Neural progenitor cell (in vitro differentiated cells): ENCODE data around the gene SUSD1. TPM values are rescaled to one million over a fixed set of nuclear protein-coding genes. Genes with fewer than 3 reads are reported as not detected.

Experiments
- DNase-seq: peaks from one replicate; pipeline ENCODE4 v3.0.0-alpha.2; 2016; ENCODE audit warnings: low spot score
- H2AFZ ChIP-seq: fragments of 200-600 bp; sonication (generic); replicated peaks from 2 replicates; pipeline ENCODE4 v1.6.1; 2016; ENCODE audit warnings: antibody characterized with exemption
- H3F3A ChIP-seq: fragments of 200-600 bp; sonication (generic); 2 replicates; pipeline ENCODE4 v1.6.1; 2016; ENCODE audit warnings: antibody characterized with exemption, low read depth
- H3K27ac ChIP-seq: fragments of 200-600 bp; sonication (generic); 2 replicates; pipeline ENCODE4 v1.5.1; 2016; ENCODE audit warnings: mild to moderate bottlenecking
- H3K27me3 ChIP-seq: fragments of 200-600 bp; sonication (generic); 2 replicates; pipeline ENCODE4 v1.6.1; 2016; ENCODE audit warnings: mild to moderate bottlenecking, moderate library complexity
- H3K36me3 ChIP-seq: fragments of 200-600 bp; sonication (generic); 2 replicates; pipeline ENCODE4 v1.5.1; 2016
- H3K4me1 ChIP-seq: fragments of 200-600 bp; sonication (generic); 2 replicates; pipeline ENCODE4 v1.6.1; 2016; ENCODE audit warnings: mixed run types
- H3K4me2 ChIP-seq: fragments of 200-600 bp; sonication (generic); 2 replicates; pipeline ENCODE4 v1.6.1; 2016
- H3K4me3 ChIP-seq: fragments of 200-600 bp; sonication (generic); 2 replicates; pipeline ENCODE4 v1.5.1; 2016
- H3K79me2 ChIP-seq: fragments of 200-600 bp; sonication (generic); 2 replicates; pipeline ENCODE4 v1.6.1; 2016; ENCODE audit warnings: low read depth
- H3K9ac ChIP-seq: fragments of 200-600 bp; sonication (generic); 2 replicates; pipeline ENCODE4 v1.6.1; 2016
- H3K9me3 ChIP-seq: fragments of 200-600 bp; sonication (generic); 2 replicates; pipeline ENCODE4 v1.5.1; 2016; ENCODE audit warnings: low read depth
- H4K20me1 ChIP-seq: fragments of 200-600 bp; sonication (generic); 2 replicates; pipeline ENCODE4 v1.6.1; 2016; ENCODE audit warnings: low read depth
- H3K27ac Mint-ChIP-seq: 3 replicates; pipeline ENCODE4 v1.8.0; 2021; ENCODE audit warnings: mixed read lengths
- H3K27me3 Mint-ChIP-seq: 2 replicates; pipeline ENCODE4 v1.8.0; 2022; ENCODE audit warnings: low read depth, mild to moderate bottlenecking, inconsistent platforms, moderate library complexity, mixed read lengths; ENCODE audit not compliant: insufficient read depth
- H3K36me3 Mint-ChIP-seq: 3 replicates; pipeline ENCODE4 v1.8.0; 2021; ENCODE audit warnings: mixed read lengths
- H3K4me1 Mint-ChIP-seq: 3 replicates; pipeline ENCODE4 v1.8.0; 2021; ENCODE audit warnings: mixed read lengths
- H3K4me3 Mint-ChIP-seq: 3 replicates; pipeline ENCODE4 v1.8.0; 2021; ENCODE audit warnings: mild to moderate bottlenecking, moderate library complexity, mixed read lengths
- H3K9me3 Mint-ChIP-seq: 3 replicates; pipeline ENCODE4 v1.8.0; 2020; ENCODE audit warnings: mixed read lengths
- CTCF ChIP-seq: fragments of 200-600 bp; sonication (generic); IDR thresholded peaks from 2 replicates; pipeline ENCODE4 v1.5.1; 2017; ENCODE audit warnings: antibody characterized with exemption, mild to moderate bottlenecking
- EZH2 ChIP-seq: fragments of 200-600 bp; sonication (generic); IDR thresholded peaks from 2 replicates; pipeline ENCODE4 v1.6.1; 2017; ENCODE audit warnings: antibody characterized with exemption, mild to moderate bottlenecking, moderate library complexity
- EZH2phosphoT487 ChIP-seq: fragments of 200-600 bp; sonication (generic); IDR thresholded peaks from 2 replicates; pipeline ENCODE4 v1.6.1; 2017; ENCODE audit warnings: antibody characterized with exemption
- total RNA-seq: library from RNA; depleted of rRNA; stranded (reverse); fragments of >200 nt; gene quantifications from 2 replicates; pipeline ENCODE4 v1.2.3, GENCODE V29; 2015; ENCODE audit warnings: low replicate concordance

The SUSD1 gene
- total RNA-seq, 1 donor from 2014 or later, result 12.0 TPM

- H3K27me3 ChIP-seq, result no peaks in the 10 kb centered on the region
- H3K4me3 Mint-ChIP-seq, result no peak overlapping the region
- H3K4me2 ChIP-seq, result peak overlapping the region; percentile 61
- no peak overlapping the region for H2AFZ ChIP-seq
- no peak for DNase-seq
- no peak overlapping the region for H3K4me3 ChIP-seq
- H3K27ac ChIP-seq, result no peak overlapping the region
- H3K79me2 ChIP-seq, result no peaks in the 10 kb centered on the region
- H4K20me1 ChIP-seq, result no peaks in the 10 kb centered on the region
- TF ChIP-seq EZH2 (no peak), EZH2phosphoT487 (no peak), CTCF (no peak)
- H3K9me3 Mint-ChIP-seq, result no peaks in the 10 kb centered on the region
- no peaks in the 10 kb centered on the region for H3K36me3 Mint-ChIP-seq
- H3K4me1 ChIP-seq, result peaks cover 32% of the 10 kb centered on the region
- no peak overlapping the region for H3K9ac ChIP-seq
- H3K27ac Mint-ChIP-seq, result peak overlapping the region; percentile 66
- peaks cover 25% of the 10 kb centered on the region for H3K4me1 Mint-ChIP-seq
- no peaks in the 10 kb centered on the region for H3K9me3 ChIP-seq
- peaks cover 4% of the 10 kb centered on the region for H3K27me3 Mint-ChIP-seq
- peaks cover 22% of the 10 kb centered on the region for H3F3A ChIP-seq
- no peaks in the 10 kb centered on the region for H3K36me3 ChIP-seq
Measured at GRCh38 chr9:112119225-112120029, 55.7 kb downstream of the SUSD1 start.

- H3K4me1 ChIP-seq, result peaks cover 31% of the 10 kb centered on the region
- Mint-ChIP-seq H3K36me3 (no peaks in the 10 kb centered on the region), H3K27me3 (peaks cover 4% of the 10 kb centered on the region), H3K4me3 (no peak overlapping the region), H3K9me3 (no peaks in the 10 kb centered on the region), H3K27ac (no peak overlapping the region), H3K4me1 (peaks cover 25% of the 10 kb centered on the region)
- TF ChIP-seq EZH2phosphoT487 (no peak), EZH2 (no peak), CTCF (no peak)
- H3K4me2 ChIP-seq, result no peak overlapping the region
- H2AFZ ChIP-seq, result no peak overlapping the region
- H3K9ac ChIP-seq, result no peak overlapping the region
- H3K9me3 ChIP-seq, result no peaks in the 10 kb centered on the region
- H4K20me1 ChIP-seq, result no peaks in the 10 kb centered on the region
- peaks cover 22% of the 10 kb centered on the region for H3F3A ChIP-seq
- no peak for DNase-seq
- H3K79me2 ChIP-seq, result no peaks in the 10 kb centered on the region
- no peak overlapping the region for H3K4me3 ChIP-seq
- H3K27ac ChIP-seq, result no peak overlapping the region
- H3K36me3 ChIP-seq, result no peaks in the 10 kb centered on the region
- H3K27me3 ChIP-seq, result no peaks in the 10 kb centered on the region
Measured at GRCh38 chr9:112118009-112118408, 57.1 kb downstream of the SUSD1 start.

GRCh38 chr9:112115970-112116753 lies 58.9 kb downstream of the SUSD1 start:
- Histone ChIP-seq H3K9me3 (no peaks in the 10 kb centered on the region), H3K27me3 (no peaks in the 10 kb centered on the region), H3K4me2 (no peak overlapping the region), H4K20me1 (no peaks in the 10 kb centered on the region), H3K4me3 (no peak overlapping the region), H3K27ac (no peak overlapping the region), H3K36me3 (no peaks in the 10 kb centered on the region), H3K9ac (no peak overlapping the region), H2AFZ (no peak overlapping the region), H3F3A (peaks cover 19% of the 10 kb centered on the region), H3K79me2 (no peaks in the 10 kb centered on the region), H3K4me1 (peaks cover 27% of the 10 kb centered on the region)
- Mint-ChIP-seq H3K27ac (no peak overlapping the region), H3K27me3 (peaks cover 2% of the 10 kb centered on the region), H3K36me3 (peaks cover 2% of the 10 kb centered on the region), H3K4me1 (peaks cover 23% of the 10 kb centered on the region), H3K9me3 (no peaks in the 10 kb centered on the region), H3K4me3 (no peak overlapping the region)
- TF ChIP-seq EZH2, result no peak
- TF ChIP-seq CTCF, result no peak
- TF ChIP-seq EZH2phosphoT487, result no peak
- no peak for DNase-seq
